Transverse colon (tissue), 3 donors: ENCODE data around the gene NTRK3.

ENCODE experiments used
- EP300 ChIP-seq: sonication (generic); formaldehyde crosslinking; IDR thresholded peaks from one replicate; pipeline ENCODE4 v1.6.1; 2017; ENCODE audit warnings: antibody characterized with exemption, low read depth
- POLR2A ChIP-seq: fragments of 450-650 bp; IDR thresholded peaks from one replicate; pipeline ENCODE4 v1.6.1; 2016; ENCODE audit warnings: antibody characterized with exemption, mild to moderate bottlenecking, moderate library complexity
- TF ChIP-seq, protein P1 (sequence below), 5 experiments: fragments of 200-600 bp in 3 of 5; fragments of 450-650 bp in 2 of 5; sonication (generic) in 3 of 5; IDR thresholded peaks; 1 replicate in 2 of 5; 2 replicates in 3 of 5; pipeline ENCODE4 v1.5.1; 2016 to 2017; ENCODE audit warnings: antibody characterized with exemption in 5 of 5, inconsistent platforms in 3 of 5, mild to moderate bottlenecking in 2 of 5, moderate library complexity in 1 of 5

DNA sequence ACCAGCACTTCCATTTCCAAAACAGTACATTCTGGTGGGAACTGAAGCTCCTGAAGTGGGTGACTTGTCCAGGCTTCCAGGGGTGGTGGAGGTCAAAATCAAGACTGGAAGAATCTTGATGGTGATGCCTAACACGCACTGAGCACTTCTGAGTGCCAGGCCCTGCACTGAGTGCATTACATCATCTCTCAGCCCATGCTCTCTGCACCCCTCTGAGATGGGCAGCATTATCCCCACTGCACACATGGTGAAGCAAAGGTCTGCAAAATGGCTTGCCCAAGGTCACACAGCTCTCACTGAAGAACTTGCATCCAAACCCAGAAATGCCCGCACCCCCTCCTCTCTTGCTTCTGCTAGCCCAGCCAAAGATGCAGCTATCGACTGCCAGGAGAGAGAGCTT lies 36.9 kb downstream of the NTRK3 start:
- TF ChIP-seq, protein P1, sequence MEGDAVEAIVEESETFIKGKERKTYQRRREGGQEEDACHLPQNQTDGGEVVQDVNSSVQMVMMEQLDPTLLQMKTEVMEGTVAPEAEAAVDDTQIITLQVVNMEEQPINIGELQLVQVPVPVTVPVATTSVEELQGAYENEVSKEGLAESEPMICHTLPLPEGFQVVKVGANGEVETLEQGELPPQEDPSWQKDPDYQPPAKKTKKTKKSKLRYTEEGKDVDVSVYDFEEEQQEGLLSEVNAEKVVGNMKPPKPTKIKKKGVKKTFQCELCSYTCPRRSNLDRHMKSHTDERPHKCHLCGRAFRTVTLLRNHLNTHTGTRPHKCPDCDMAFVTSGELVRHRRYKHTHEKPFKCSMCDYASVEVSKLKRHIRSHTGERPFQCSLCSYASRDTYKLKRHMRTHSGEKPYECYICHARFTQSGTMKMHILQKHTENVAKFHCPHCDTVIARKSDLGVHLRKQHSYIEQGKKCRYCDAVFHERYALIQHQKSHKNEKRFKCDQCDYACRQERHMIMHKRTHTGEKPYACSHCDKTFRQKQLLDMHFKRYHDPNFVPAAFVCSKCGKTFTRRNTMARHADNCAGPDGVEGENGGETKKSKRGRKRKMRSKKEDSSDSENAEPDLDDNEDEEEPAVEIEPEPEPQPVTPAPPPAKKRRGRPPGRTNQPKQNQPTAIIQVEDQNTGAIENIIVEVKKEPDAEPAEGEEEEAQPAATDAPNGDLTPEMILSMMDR (IDR thresholded peaks at IDR 0.05) = no peak
- TF ChIP-seq POLR2A = no peak
- TF ChIP-seq EP300 = no peak
